HAP-1 (cell line): ENCODE results near the gene ZNF536.
"Not testable (repeated sequence)": the region's sequence is repeated elsewhere in the genome, so short reads cannot be mapped to it uniquely, and the experiment has no call there.

Experiments
- DNase-seq, 2 experiments: peaks; one replicate each; pipeline ENCODE4 v3.0.0-alpha.2; 2016 to 2020; ENCODE audit warnings: low spot score in 2 of 2
- H3K27me3 ChIP-seq: fragments of 250-450 bp; sonication (Bioruptor Pico); 2 replicates; pipeline ENCODE4 v1.5.1; 2020; ENCODE audit warnings: low read depth, mild to moderate bottlenecking, moderate library complexity
- H3K36me3 ChIP-seq: fragments of 250-450 bp; sonication (Bioruptor Pico); replicated peaks from 2 replicates; pipeline ENCODE4 v1.5.1; 2020; ENCODE audit warnings: mild to moderate bottlenecking
- H3K4me1 ChIP-seq: fragments of 250-450 bp; sonication (Bioruptor Pico); 2 replicates; pipeline ENCODE4 v1.5.1; 2020; ENCODE audit warnings: mild to moderate bottlenecking
- H3K4me3 ChIP-seq: fragments of 250-450 bp; sonication (Bioruptor Pico); 2 replicates; pipeline ENCODE4 v1.5.1; 2020; ENCODE audit warnings: mild to moderate bottlenecking, moderate library complexity
- H3K9me3 ChIP-seq: fragments of 250-450 bp; sonication (Bioruptor Pico); 2 replicates; pipeline ENCODE4 v1.5.1; 2020; ENCODE audit warnings: mild to moderate bottlenecking, moderate library complexity
- in situ Hi-C: fragments of 300-500 bp; cut with MboI; formaldehyde crosslinking; loops from 3 replicates; pipeline ENCODE4 v1.14.3; 2020; ENCODE audit warnings: low sequenced_read_pairs, inconsistent platforms, mixed read lengths

Gene ZNF536

GRCh38 chr19:30471441-30471840 is 99.3 kb downstream of the ZNF536 start:
- H3K27me3 ChIP-seq = no peaks in the 10 kb centered on the region
- no peaks in the 10 kb centered on the region for H3K9me3 ChIP-seq
- H3K4me1 ChIP-seq = no peaks in the 10 kb centered on the region
- in situ Hi-C loops = no loop called here
- H3K36me3 ChIP-seq = no peaks in the 10 kb centered on the region; the same call in 1 of the 2 replicates
- no peak for DNase-seq
- no peak overlapping the region for H3K4me3 ChIP-seq

- Histone ChIP-seq H3K4me3 (no peak overlapping the region), H3K27me3 (no peaks in the 10 kb centered on the region), H3K36me3 (no peaks in the 10 kb centered on the region; the same call in 1 of the 2 replicates), H3K9me3 (no peaks in the 10 kb centered on the region), H3K4me1 (no peaks in the 10 kb centered on the region)
- in situ Hi-C loops = no loop called here
- DNase-seq = no peak
Measured at GRCh38 chr19:30473334-30473867, 101.2 kb downstream of the ZNF536 start.

GRCh38 chr19:30476997-30477396 is 104.8 kb downstream of the ZNF536 start:
- DNase-seq = no peak
- Histone ChIP-seq H3K36me3 (no peaks in the 10 kb centered on the region; the same call in 1 of the 2 replicates), H3K4me1 (no peaks in the 10 kb centered on the region), H3K27me3 (no peaks in the 10 kb centered on the region), H3K4me3 (no peak overlapping the region), H3K9me3 (no peaks in the 10 kb centered on the region)
- in situ Hi-C loops = no loop called here

GRCh38 chr19:30479231-30479630 is 107.0 kb downstream of the ZNF536 start:
- Histone ChIP-seq H3K4me1 (no peaks in the 10 kb centered on the region), H3K9me3 (no peaks in the 10 kb centered on the region), H3K36me3 (no peaks in the 10 kb centered on the region; the same call in 1 of the 2 replicates), H3K4me3 (no peak overlapping the region), H3K27me3 (no peaks in the 10 kb centered on the region)
- no peak for DNase-seq
- in situ Hi-C loops = no loop called here

GRCh38 chr19:30480097-30480496 is 107.9 kb downstream of the ZNF536 start:
- no peaks in the 10 kb centered on the region for H3K4me1 ChIP-seq
- DNase-seq = no peak
- H3K27me3 ChIP-seq = no peaks in the 10 kb centered on the region
- in situ Hi-C loops = no loop called here
- H3K4me3 ChIP-seq = no peak overlapping the region
- H3K9me3 ChIP-seq = no peaks in the 10 kb centered on the region
- no peaks in the 10 kb centered on the region; the same call in 1 of the 2 replicates for H3K36me3 ChIP-seq

- H3K9me3 ChIP-seq = no peaks in the 10 kb centered on the region
- no peak overlapping the region for H3K4me3 ChIP-seq
- H3K27me3 ChIP-seq = no peaks in the 10 kb centered on the region
- H3K36me3 ChIP-seq = no peaks in the 10 kb centered on the region; the same call in 1 of the 2 replicates
- in situ Hi-C loops = no loop called here
- no peaks in the 10 kb centered on the region for H3K4me1 ChIP-seq
- DNase-seq = no peak
Measured at GRCh38 chr19:30481063-30481462, 108.9 kb downstream of the ZNF536 start.

GRCh38 chr19:30481823-30482222 is 109.6 kb downstream of the ZNF536 start:
- H3K4me1 ChIP-seq = no peaks in the 10 kb centered on the region
- in situ Hi-C loops = no loop called here
- no peak for DNase-seq
- H3K36me3 ChIP-seq = no peaks in the 10 kb centered on the region; the same call in 1 of the 2 replicates
- no peaks in the 10 kb centered on the region for H3K9me3 ChIP-seq
- H3K4me3 ChIP-seq = no peak overlapping the region
- H3K27me3 ChIP-seq = no peaks in the 10 kb centered on the region

- in situ Hi-C loops = no loop called here
- no peaks in the 10 kb centered on the region for H3K27me3 ChIP-seq
- DNase-seq = no peak
- H3K36me3 ChIP-seq = no peaks in the 10 kb centered on the region; the same call in 1 of the 2 replicates
- H3K4me1 ChIP-seq = no peaks in the 10 kb centered on the region
- H3K4me3 ChIP-seq = no peak overlapping the region
- no peaks in the 10 kb centered on the region for H3K9me3 ChIP-seq
Measured at GRCh38 chr19:30482956-30483355, 110.8 kb downstream of the ZNF536 start.

GRCh38 chr19:30486250-30486649 is 114.1 kb downstream of the ZNF536 start:
- in situ Hi-C loops, H3K36me3 ChIP-seq, H3K4me3 ChIP-seq, DNase-seq, H3K27me3 ChIP-seq, H3K9me3 ChIP-seq, H3K4me1 ChIP-seq: not testable (repeated sequence)

- in situ Hi-C loops = no loop called here
- Histone ChIP-seq H3K27me3 (no peaks in the 10 kb centered on the region), H3K9me3 (no peaks in the 10 kb centered on the region), H3K36me3 (no peaks in the 10 kb centered on the region), H3K4me3 (no peak overlapping the region), H3K4me1 (peaks cover 13% of the 10 kb centered on the region)
- no peak for DNase-seq
Measured at GRCh38 chr19:30487178-30487577, 115.0 kb downstream of the ZNF536 start.

GRCh38 chr19:30488191-30488590 is 116.0 kb downstream of the ZNF536 start:
- no peaks in the 10 kb centered on the region for H3K36me3 ChIP-seq
- no peaks in the 10 kb centered on the region for H3K27me3 ChIP-seq
- in situ Hi-C loops = no loop called here
- H3K4me1 ChIP-seq = peaks cover 22% of the 10 kb centered on the region
- no peak for DNase-seq
- H3K4me3 ChIP-seq = no peak overlapping the region
- no peaks in the 10 kb centered on the region for H3K9me3 ChIP-seq

- Histone ChIP-seq H3K9me3 (no peaks in the 10 kb centered on the region), H3K4me1 (peaks cover 24% of the 10 kb centered on the region), H3K27me3 (no peaks in the 10 kb centered on the region), H3K4me3 (no peak overlapping the region), H3K36me3 (no peaks in the 10 kb centered on the region)
- DNase-seq = no peak
- in situ Hi-C loops = no loop called here
Measured at GRCh38 chr19:30490760-30491159, 118.6 kb downstream of the ZNF536 start.

- H3K27me3 ChIP-seq = no peaks in the 10 kb centered on the region
- in situ Hi-C loops = no loop called here
- peaks cover 24% of the 10 kb centered on the region for H3K4me1 ChIP-seq
- H3K36me3 ChIP-seq = no peaks in the 10 kb centered on the region
- no peak overlapping the region for H3K4me3 ChIP-seq
- H3K9me3 ChIP-seq = no peaks in the 10 kb centered on the region
- DNase-seq = peak; percentile 68 to 85
Measured at GRCh38 chr19:30492586-30493270, 120.5 kb downstream of the ZNF536 start.

- Histone ChIP-seq H3K4me1 (peaks cover 13% of the 10 kb centered on the region), H3K4me3 (no peak overlapping the region), H3K9me3 (no peaks in the 10 kb centered on the region), H3K36me3 (no peaks in the 10 kb centered on the region), H3K27me3 (no peaks in the 10 kb centered on the region)
- DNase-seq = no peak
- in situ Hi-C loops = no loop called here
Measured at GRCh38 chr19:30497034-30497433, 124.8 kb downstream of the ZNF536 start.
